GM12865 (cell line): ENCODE results near the gene SV2C.
"Not testable (repeated sequence)": the region's sequence is repeated elsewhere in the genome, so short reads cannot be mapped to it uniquely, and the experiment has no call there.

ENCODE experiments used
- DNase-seq: peaks from one replicate; pipeline ENCODE4 v3.0.0; 2010; ENCODE audit warnings: low read depth
- H3K4me3 ChIP-seq: 2 replicates; pipeline ENCODE4 v1.5.1; 2011; ENCODE audit warnings: mild to moderate bottlenecking, low read depth, low read length, control low read depth
- TF ChIP-seq, protein P1 (sequence below): IDR thresholded peaks from 2 replicates; pipeline ENCODE4 v1.5.1; 2011; ENCODE audit warnings: low read length, control low read depth, low read depth, inconsistent platforms; ENCODE audit not compliant: insufficient read depth; ENCODE audit errors: missing control alignments

Gene SV2C

DNA sequence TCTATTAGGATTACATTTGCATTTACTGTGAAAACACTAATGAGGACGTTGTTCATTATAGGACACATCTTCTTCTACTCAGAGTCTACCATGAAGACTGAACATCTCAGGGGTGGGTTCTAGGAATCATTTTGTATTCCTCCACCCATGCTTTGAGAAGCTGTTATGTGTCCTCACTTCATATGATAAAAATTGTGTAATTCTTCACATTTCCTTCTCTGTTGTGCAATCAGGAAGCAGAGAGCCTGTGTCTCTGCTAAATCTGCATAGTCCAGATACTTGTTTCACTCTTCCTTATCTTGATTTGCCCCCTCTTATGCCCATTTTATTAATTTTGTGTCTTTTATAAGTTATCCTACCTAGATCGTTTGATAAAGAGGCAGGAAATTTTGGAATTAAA lies 222.1 kb downstream of the SV2C start:
- TF ChIP-seq, protein P1, sequence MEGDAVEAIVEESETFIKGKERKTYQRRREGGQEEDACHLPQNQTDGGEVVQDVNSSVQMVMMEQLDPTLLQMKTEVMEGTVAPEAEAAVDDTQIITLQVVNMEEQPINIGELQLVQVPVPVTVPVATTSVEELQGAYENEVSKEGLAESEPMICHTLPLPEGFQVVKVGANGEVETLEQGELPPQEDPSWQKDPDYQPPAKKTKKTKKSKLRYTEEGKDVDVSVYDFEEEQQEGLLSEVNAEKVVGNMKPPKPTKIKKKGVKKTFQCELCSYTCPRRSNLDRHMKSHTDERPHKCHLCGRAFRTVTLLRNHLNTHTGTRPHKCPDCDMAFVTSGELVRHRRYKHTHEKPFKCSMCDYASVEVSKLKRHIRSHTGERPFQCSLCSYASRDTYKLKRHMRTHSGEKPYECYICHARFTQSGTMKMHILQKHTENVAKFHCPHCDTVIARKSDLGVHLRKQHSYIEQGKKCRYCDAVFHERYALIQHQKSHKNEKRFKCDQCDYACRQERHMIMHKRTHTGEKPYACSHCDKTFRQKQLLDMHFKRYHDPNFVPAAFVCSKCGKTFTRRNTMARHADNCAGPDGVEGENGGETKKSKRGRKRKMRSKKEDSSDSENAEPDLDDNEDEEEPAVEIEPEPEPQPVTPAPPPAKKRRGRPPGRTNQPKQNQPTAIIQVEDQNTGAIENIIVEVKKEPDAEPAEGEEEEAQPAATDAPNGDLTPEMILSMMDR = no peak
- DNase-seq = no peak
- no peak overlapping the region for H3K4me3 ChIP-seq

DNA sequence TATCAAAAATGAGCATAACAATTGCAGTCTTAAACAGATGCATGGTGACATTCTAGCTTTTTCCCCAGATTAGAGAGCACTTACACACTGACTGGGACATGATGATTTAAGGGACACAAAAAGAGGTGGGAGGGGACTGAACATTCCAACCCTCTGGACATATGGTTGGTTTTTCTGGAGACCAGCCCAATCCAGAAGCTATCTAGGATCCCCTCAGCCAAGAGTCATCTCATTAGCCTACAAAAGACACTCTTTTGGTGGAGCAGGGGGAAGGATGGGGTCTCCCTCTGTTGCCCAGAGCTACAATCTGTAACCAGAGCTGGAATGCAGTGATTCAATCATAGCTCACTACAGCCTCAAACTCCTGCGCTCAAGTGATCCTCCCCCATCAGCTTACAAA lies 222.6 kb downstream of the SV2C start:
- TF ChIP-seq, protein P1 = no peak
- no peak for DNase-seq
- H3K4me3 ChIP-seq = no peak overlapping the region

DNA sequence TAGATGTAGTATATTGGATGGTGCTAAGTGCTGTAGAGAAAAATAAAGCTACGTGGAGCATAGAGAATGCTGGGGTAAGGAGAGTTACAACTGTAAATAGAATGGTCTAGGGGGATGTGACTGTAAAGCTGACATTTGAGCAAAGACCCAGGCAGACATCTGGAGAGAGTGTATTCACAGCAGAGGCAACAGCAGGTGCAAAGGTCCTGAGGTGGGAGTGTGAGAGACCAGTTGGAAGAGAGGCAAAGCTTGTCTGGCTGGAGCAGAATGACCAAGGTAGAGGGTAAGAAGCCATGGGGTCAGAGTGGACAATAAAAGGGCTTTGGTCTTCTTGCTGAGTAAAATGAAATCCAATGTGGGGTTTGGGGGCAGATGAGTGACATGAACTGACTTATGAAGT lies 227.0 kb downstream of the SV2C start:
- no peak for DNase-seq
- no peak overlapping the region for H3K4me3 ChIP-seq
- TF ChIP-seq, protein P1 = no peak

DNA sequence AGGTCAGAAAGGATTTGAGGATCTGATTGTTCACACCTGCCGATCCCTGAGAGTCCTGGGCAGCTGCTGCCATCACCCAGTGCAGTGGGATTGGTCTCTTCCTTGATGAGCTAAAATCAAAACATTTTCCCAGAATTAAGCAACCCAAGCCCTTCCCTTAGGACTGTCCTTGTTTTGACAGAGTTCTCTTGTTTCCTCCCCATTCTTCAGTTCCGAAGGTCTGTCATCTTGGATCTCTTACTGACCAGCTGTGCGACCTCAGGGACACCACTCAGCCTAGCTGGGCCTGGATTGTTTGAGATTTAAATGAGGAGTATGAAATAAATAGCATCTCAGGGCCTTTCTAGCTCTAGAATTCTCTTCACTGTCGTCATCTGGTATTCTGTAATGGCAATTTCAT lies 229.6 kb downstream of the SV2C start:
- H3K4me3 ChIP-seq = no peak overlapping the region
- TF ChIP-seq, protein P1 = no peak
- DNase-seq = no peak

DNA sequence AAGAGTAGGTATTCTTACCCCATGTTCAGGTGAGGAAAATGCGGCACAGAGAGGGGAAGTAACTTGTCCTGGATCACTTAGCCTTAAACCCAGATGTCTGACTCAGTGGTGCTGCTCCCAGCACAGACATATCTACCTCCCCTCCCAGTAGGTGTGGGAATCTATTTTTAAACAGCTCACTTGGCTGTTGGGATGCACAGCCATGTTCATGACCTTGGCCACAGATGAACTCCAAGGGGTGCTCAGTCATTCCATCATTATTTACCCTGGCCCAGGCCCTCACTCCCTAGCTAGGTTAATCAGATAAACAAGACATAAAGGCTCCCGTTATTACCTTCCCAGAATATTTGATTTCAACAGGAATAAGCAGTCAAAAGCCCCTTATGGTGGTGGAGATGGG lies 231.5 kb downstream of the SV2C start:
- TF ChIP-seq, protein P1 = no peak
- DNase-seq = no peak
- no peak overlapping the region for H3K4me3 ChIP-seq

DNA sequence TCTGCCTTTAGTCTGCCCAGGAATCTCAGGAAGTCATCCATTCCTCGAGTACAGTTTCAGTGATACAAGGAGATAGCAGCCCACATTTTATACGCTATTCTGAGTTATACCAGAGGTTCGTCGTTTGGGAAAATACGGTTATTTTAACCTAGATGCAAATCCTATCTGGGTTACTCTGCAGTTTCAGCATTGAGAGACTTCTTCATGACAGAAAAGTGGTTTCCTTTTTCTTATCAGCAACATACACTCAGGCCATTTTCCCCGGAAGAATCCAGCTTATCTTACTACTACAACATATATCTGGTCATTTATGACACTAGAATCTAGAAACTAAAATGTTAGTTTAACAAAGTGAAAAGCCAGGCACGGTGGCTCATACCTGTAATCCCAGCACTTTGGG lies 236.5 kb downstream of the SV2C start:
- H3K4me3 ChIP-seq = no peak overlapping the region
- TF ChIP-seq, protein P1 = no peak
- no peak for DNase-seq

DNA sequence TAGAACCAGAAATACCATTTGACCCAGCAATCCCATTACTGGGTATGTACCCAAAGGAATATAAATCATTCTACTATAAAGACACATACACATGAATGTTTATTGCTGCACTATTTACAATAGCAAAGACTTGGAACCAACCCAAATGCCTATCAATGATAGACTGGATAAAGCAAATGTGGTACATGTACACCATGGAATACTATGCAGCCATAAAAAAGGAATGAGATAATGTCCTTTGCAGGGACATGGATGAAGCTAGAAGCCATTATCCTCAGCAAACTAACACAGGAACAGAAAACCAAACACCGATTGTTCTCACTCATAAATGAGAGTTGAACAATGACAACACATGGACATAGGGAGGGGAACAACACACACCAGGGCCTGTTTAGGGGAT lies 240.3 kb downstream of the SV2C start:
- not testable (repeated sequence) for H3K4me3 ChIP-seq, DNase-seq

DNA sequence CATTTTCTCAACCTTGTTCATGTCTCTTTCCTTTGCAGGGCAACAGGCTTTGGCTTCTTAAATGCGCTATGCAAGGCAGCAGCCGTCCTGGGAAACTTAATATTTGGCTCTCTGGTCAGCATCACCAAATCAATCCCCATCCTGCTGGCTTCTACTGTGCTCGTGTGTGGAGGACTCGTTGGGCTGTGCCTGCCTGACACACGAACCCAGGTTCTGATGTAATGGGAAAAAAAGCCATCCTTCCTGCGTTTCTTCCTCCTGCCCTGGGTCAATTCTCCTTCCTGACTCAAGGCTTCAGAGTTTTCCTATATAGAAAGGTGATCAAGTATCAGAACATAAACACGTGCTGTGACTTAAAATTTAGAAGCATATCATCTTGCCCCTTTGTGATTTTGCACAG lies 242.1 kb downstream of the SV2C start:
- DNase-seq = no peak
- TF ChIP-seq, protein P1 = no peak

More for the DNA sequence above, 242.1 kb downstream of the SV2C start:
- no peak overlapping the region for H3K4me3 ChIP-seq
